Measurements from ENCODE around the gene SNAI1.
A peak's percentile ranks its signal among the peaks of the same experiment; 100 is the strongest.

DNA sequence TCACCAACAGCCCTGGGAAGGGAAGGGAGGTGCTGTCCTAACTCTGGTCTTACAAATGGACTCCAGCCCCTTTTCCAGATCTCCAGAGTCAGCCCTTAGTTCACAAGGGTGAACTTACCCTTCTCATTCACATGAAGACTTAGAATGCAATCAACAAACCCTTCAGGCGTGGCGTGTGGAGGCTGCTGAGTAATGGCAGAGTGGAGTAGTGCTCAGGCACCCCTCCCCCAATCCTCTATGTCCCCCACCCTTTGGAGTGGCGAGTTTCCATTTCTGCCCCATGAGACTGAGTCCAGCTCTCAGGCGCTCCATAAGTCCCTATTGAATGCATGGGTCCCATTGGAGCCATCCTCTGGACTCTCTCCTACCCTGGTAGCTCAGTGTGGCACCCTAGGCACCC, 3.3 kb downstream of the SNAI1 start:
- TF ChIP-seq CTCF (conservative IDR thresholded peaks at IDR 0.05; ENCODE audit: low read depth, low read length) (no peak), ELK1 (IDR thresholded peaks at IDR 0.05; ENCODE audit: borderline replicate concordance, low read depth, low read length) (no peak), BHLHE40 (IDR thresholded peaks at IDR 0.05; ENCODE audit: low read depth, low read length) (no peak), RAD21 (IDR thresholded peaks at IDR 0.05; ENCODE audit: low read length) (no peak), POLR2A (IDR thresholded peaks at IDR 0.05; ENCODE audit: low read depth, low read length) (peak; percentile 46), CHD1 (IDR thresholded peaks at IDR 0.05; ENCODE audit: low read depth, low read length) (no peak)

Data from IMR-90 (cell line).